GM21360 (cell line): Measurements from ENCODE around the gene CKAP5.
"Not testable (repeated sequence)": the region's sequence is repeated elsewhere in the genome, so short reads cannot be mapped to it uniquely, and the experiment has no call there.

Experiments used
- ATAC-seq: cut with Tn5 transposase; IDR thresholded peaks from one replicate; pipeline ENCODE4 v1.9.1; 2021; ENCODE audit warnings: mild to moderate bottlenecking, moderate library complexity; ENCODE audit not compliant: unreplicated experiment

The CKAP5 gene

DNA sequence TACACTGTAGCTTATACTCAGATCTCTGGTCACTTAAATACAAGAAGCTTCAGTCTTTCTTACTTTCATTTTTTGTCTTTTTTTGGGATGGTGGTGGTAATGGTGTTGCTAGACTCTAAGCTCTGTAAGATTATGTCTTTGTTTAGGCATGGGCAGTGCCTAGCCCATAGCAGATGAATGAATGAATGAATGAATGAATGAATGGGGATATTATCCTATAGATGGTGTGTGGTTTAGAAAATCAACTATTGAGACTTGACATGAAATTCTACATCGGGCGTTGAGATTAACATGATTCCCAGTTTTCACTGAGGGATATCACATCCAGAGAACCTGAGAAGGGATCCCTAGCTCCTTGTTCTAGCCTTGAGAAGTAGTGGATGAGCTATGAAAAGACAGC lies 9.8 kb upstream of the CKAP5 start:
- ATAC-seq: no peak

DNA sequence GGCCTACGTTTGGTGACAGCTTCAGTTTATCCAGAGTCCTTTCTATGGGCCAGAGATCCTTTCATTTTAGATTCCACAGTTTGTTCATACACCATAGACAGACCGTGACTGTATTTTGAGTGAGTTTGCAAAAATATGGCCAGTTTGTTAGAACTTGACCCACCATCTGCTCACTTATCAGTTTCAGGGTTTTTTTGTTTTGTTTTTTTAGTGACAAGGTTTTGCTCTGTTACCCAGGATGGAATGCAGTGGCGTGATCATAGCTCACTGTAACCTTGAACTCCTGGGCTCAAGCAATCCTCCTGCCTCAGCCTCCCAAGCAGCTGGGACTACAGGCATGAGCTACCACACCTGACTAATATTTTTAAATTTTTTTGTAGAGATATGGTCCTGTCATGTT lies 9.1 kb upstream of the CKAP5 start:
- ATAC-seq: no peak

DNA sequence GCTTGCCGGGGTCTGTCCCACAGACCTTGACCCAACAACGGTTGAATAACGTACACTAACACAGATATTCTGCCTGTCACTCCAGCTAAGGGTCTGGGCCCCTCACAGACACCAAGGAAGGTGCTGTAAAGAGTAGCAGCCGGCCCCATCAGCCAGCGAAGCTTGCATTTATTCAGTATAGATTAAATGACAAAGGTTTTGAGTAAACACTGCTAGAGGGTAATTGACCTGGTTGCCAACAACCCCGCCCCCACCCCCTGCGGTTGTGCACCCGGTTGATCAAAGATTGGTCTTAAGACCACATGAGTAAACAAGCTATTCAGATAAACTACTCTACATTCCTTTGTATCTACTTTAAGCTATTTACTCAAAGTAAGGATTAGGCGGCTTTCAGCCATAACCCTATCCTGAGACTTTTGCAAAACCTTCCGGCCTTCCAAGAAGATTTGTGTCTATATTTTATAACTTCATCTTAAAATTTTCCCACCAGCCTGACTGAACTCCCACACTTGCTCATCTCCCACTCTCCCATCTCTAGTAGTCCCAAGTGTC lies 4.8 kb upstream of the CKAP5 start:
- no peak for ATAC-seq

DNA sequence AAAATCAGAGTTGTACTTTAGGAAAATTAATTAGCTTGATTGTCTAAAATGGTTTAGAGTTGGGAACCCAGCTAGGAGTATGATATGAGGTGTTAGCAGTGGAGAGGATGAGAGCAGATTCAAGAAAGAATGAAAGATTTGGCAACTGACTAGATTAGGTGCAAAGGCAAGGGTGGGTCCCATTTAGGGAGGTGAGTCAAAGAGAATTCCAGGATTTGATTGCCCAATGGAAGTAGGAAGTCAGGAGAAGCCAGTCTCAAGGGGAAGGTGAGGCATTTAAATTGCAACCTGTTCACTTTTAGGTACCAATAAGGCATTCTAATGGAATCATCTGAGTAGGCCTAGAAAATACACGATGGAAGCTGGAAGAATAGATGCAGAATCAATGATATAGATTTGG lies 3.6 kb upstream of the CKAP5 start:
- ATAC-seq: no peak

DNA sequence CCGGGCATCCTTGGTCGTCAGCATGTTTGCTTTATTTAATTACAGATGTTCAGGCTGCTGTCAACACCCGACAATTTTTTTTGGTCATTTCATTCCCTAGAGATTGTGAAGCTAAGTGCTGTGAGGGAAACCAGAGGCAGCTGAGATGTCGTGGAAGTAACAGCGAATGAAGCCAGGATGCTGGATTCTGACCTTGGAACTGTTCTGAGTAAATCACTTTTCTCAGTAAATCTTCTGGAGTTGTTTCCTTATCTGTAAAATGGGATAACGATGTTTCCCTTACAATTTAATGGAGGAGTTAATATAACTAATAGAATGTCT lies 390 bp upstream of the CKAP5 start:
- ATAC-seq: no peak

DNA sequence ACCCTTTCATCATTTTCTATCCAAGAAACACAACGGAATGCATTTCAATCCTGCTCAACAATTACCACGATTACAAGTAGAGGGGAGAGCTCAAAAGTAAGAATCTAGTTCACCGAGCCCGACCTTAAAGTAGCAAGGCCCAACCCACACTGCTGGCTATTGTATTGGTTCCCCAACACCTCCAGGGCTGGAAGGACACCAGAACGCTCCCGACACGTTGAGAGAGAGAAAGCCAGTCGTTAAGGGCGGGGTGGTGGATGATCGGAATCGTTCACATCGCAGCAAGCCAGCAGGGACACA lies 690 bp downstream of the CKAP5 start:
- no peak for ATAC-seq

DNA sequence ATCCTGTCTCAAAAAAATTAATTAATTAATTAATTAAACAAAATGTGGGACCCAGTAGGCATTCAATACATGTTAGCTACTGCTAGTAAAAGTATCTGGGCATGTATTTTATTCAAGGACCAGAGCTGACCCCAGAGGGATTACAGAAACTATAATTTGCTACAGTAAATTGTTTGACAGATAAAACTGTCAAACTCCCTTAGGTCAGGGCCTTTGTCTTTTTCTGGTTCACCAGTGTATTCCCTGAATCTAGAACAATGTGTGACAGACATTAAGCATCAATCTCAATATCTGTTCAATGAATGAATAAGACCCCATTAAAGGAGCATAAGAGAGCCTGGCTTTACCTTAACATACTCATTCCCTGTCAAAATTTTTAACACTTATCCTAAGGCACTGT lies 6.0 kb downstream of the CKAP5 start:
- no peak for ATAC-seq

DNA sequence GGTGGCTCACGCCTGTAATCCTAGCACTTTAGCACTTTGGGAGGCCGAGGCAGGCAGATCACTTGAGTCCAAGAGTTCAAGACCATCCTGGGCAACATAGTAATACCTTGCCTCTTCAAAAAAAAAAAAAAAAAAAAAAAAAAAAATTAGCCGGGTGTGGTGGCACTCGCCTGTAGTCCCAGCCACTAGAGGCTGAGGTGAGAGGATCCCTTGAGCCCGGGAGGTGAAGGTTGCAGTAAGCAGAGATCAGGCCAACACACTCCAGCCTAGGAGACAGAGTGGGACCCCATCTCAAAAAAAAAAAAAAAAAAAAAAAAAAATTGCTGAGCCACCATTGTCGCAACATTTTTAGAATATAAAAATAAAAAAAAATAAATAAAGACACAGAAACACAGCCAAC lies 7.6 kb downstream of the CKAP5 start:
- no peak for ATAC-seq

DNA sequence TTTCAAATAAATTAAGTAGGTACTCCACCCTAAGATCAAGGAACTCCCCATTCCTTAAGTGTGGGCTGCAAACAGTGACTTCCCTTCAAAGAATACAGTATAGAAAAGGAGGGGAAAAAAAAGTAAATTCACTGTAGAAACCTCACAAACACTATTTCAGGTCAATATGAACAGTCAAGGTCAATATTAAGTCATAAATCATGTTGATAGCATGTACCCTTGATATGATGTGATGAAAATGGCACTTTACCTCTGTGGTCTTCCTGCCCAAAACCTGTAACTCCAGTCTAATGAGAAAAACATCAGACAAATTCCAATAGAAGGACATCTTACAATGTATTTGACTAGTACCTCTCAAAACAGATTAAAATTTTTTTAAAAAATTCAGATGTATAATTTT lies 8.2 kb downstream of the CKAP5 start:
- no peak for ATAC-seq

DNA sequence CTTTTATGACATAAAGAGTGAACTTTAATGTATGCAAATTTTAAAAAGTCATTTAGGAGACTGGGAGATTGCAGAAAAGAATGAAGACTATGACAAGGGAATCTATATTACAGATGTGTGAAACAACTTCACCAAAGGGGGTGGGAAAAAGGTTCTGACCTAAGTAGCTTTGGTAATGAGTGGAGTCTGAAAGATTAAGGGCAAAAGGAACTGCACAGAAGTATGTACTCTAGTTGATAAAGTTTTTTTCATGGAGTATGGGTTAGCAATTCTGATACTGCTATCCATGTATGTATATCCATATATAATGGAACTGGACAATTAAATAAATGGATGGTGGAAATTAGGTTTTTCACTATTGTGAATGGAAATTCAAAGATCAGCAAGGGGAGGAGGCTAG lies 9.2 kb downstream of the CKAP5 start:
- ATAC-seq: no peak

DNA sequence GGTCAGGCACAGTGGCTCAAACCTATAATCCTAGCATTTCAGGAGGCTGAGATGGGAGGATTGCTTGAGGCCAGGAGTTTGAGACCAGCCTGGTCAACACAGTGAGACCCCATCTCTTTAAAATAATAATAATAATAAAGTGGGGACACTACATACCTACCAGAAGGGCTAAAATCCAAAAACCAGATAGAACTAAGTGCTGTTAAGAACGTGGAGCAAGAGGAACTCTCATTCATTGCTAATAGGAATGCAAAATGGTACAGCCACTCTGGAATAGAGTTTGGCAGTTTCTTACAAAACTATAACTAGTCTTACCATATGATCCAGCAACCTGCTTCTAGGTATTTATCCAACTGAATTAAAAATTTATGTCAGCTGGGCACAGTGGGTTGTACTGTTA lies 9.6 kb downstream of the CKAP5 start:
- ATAC-seq: no peak

DNA sequence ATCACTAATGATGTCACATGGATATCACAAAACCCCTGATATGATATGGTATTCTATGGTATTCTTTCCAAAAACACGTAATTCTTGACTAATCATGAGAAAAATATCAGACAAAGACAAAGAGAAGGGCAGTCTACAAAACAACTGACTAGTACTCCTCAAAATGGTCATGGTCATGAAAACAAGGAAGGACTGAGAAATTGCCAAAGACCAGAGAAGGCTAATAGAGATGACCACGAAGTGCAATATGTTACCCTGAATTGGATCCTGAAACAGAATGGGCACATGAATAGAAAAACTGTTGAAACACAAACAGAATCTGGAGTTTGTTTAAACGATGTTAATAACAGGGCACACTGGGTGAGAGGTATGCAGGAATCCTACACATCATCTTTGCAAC lies 10.2 kb downstream of the CKAP5 start:
- no peak for ATAC-seq

DNA sequence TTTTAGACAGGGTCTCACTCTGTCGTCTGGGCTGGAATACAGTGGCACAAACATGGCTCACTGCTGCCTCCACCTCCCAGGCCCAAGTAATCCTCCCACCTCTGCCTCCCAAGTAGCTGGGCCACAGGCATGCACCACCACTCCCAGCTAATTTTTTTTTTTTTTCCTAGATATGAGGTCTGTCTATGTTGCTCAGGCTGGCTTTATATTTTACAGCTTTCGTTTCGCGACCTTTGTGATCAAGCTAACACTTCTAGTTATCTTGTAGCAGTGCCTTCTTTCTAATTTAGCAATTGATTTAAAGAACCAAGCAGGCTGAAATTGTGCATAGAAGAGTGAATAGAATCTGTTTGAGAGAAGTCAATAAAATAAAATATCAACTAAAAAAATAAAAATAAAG lies 11.3 kb downstream of the CKAP5 start:
- ATAC-seq: no peak

DNA sequence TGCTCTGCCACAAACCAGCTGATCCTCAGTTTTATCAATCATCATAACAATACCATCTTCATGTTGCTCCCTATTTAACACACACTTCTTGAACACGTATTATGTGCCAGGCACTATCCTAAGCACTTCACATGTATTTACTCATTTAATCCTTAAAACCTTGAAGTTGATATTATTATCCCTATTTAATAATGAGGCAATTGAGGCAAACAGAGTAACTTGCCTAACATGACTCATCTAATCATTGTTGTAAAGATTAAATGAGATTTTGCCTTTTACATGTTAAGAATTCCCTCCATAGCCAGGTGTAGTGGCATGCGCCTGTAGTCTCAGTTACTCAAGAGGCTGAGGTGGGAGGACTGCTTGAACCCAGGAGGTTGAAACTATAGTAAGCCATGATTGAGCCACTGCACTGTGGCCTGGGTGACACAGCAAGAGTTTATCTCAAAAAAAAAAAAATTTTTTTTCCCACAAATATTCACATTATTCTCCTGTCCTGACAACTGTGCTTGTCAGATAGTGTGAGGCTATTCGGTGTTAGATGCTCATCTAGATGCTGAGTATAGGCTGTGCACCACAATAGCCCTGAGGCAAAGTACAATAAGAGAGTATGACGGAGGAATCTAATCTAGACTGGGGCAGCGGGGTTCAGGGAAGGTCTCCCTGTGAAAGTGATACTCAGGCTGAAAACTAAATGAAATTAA lies 13.4 kb downstream of the CKAP5 start:
- no peak for ATAC-seq

DNA sequence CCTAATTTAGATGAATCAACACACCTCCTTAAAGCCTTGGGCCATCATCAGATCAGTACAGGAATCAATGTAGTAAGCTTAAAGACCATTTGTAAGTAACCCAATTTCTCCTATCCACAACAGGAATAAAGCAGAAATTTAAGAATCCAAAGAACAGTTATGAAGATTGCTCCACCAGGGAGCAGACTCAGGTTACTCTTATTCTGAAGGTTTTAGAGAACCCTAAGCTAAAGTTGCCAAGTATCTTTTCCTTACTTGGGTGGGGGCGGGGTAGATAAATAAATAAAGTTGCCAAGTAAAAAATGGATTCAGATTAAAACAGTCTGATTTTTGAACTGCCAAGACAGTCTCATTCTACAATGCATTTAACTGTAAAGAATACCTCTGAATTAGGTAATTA lies 18.1 kb downstream of the CKAP5 start:
- ATAC-seq: no peak

DNA sequence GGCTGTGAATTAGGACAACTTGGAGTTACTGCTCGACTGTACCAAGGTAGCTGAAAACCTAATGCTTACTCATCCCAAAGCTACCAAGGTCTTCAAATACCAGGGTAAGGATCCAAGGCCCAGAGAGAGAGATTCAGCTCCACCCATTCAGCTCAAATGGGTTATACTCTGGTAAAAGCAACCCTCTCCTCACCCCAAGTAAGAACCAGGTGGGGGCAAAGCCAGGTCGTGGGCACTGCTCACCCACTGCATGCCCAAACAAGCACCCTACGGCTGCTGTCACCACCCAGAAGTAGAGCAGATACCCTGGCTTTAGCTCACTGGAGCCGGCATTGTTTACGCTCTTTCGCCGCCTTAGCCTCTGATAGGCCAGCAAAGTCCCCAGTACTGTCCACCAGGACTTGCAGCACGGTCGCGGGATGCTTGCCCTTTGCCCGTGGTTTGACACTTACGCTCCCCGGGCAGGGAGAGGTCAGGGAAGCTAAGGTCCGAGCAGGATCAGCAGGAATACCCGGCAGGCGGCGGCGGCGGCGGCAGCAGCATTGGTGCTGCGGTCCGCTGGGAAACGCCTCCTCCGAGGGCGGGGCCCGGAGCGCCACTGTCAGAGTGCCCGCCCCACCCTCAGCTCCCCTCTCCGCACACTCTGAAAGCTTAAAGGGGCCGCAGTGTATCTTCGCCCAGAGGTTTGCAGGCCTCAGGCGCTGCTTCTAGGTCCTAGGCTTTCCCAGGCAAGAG lies 19.6 kb downstream of the CKAP5 start:
- peak; percentile 88 for ATAC-seq

DNA sequence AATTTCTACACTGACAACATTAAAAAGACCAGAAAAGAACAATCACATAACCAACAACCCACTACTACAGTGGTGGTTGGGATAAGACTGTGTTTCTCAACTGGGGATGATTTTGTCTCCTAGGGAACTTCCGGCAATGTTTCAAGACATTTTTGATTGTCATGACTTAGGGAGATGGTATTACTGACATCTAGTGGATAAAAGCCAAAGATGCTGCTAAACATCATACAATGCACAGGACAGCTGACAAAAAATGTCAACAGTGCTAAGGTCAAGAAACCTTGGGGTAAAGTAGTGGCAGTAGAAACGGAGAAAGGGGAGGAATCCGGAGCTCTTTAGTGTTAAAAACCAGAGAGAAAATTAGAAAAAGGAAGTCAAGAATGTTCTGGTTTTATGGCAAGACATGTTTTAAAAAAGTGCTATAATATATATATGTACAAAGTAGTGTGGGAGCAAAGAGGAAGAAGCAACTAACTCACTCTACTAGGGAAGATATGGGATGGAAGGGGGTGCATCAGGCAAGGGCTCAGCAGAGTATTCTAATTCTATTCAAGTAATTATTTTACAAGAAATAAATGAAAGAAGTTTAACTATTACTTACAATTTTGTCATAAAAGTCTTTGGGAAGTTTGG lies 37.2 kb downstream of the CKAP5 start:
- ATAC-seq: no peak

DNA sequence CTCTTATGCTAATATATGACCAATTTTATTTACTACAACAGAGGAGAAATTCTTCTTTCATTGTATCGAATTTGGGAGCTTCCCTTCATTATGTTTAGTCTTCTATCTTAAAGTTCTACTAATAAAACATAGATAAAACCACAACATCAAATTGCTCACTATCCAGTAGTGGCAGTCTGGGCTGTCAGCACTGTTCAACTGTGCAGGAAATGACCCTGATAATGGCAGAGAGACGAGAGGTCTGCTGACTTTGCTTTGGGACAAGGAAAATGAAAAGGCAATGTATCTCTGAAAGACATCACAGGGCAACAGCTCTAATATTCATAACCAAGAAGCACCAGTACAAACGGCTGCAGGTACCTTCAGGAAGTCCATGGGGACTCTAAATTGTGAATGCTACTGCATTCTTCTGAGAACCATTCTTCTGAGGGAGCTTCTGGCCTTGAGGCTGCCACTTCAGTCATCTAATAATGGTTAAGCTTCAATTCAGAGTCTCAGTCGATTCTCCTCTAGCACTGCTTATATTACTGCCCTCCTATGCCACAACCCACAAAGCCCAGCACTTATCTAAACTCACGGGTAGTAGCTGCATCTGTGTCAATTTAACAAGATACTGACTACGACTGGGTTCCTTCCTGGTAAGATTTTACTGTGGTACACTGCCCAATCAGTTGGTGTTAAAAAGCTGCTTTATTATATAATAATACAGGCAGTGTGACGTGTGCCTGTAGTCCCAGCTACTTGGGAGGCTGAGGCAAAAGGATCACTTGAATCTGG lies 44.2 kb downstream of the CKAP5 start:
- no peak for ATAC-seq

DNA sequence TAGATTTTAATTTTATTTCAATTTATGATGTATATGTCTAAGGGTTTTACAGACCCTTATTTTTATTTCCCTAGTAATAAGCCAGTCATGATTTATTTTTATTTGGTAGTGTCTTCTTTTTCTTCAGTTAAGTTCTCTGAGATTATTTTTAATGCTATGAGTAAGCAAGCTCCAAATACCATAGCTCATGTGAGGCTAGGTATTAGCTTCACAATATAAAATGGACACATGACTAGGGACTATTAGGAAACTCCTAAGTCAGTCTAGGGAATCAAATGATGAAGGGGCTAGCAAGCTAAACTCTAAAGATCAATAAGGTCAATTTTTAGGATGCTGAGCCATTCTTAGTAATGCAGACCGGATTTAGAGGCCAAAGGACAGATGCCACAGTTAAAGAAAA lies 45.9 kb downstream of the CKAP5 start:
- no peak for ATAC-seq

DNA sequence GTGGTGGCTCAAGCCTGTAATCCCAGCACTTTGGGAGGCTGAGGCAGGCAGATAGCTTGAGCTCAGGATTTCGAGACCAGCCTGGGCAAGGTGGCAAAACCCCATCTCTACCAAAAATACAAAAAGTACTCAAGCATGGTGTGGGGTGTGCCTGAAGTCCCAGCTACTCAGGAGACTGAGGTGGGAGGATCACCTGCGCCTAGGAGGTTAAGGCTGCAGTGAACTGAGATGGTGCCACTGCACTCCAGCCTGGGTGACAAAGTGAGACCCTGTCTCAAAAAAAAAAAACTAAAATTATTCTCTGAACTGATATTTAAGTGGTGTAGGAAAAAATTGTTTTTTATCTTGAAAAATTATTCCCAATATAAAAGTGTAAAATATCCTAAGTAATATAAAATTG lies 46.4 kb downstream of the CKAP5 start:
- ATAC-seq: not testable (repeated sequence)

DNA sequence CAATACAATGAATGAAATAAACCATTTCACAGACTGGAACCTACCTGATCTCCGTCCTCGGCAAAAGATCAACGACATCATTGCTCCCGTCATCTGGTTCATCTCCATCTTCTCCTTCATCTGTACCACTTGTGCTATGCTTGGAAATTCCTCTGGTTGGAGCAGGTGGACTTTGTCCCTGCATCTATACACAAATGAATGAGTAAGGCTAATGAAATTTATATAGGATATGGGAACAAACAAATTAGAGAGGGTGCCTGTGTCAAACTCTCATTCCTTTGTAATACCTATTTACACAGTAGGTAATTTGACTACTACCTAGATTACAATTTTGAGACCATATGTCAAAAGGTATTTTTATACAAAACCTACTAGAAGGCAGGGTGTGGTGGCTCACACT lies 67.7 kb downstream of the CKAP5 start:
- no peak for ATAC-seq

DNA sequence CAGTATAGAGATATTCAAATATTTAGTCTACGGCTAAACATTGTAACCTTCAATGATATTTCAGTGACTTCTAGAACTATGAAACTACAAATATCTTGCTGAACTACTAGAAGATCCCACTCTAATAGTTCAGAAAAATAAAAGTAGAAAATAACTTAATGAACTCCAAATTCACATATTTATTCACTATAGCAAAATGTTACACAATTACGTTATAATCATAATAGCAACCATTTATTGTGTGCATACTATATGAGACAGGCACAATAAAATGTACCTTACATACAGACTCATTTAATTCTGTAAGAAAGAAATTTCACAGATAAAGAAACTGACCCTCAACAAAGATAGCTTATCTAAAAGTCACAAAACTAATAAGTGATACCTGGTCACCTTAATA lies 69.2 kb downstream of the CKAP5 start:
- ATAC-seq: no peak
